HepG2 (cell line): Measurements from ENCODE around the gene ZNF839. TPM values are rescaled to one million over a fixed set of nuclear protein-coding genes. Genes with fewer than 3 reads are reported as not detected.

Source experiments
- DNMT1 ChIP-seq: sonication (generic); formaldehyde crosslinking; IDR thresholded peaks from 2 replicates; pipeline ENCODE4 v1.5.1; 2020; ENCODE audit warnings: mild to moderate bottlenecking, missing genetic modification reagents
- DRAP1 ChIP-seq: IDR thresholded peaks from 2 replicates; pipeline ENCODE4 v1.6.1; 2016; ENCODE audit warnings: missing genetic modification reagents, missing compliant biosample characterization
- HNRNPL ChIP-seq: fragments of 200-400 bp; formaldehyde crosslinking; IDR thresholded peaks from 2 replicates; pipeline ENCODE4 v1.6.1; 2017; ENCODE audit warnings: mild to moderate bottlenecking, low read depth, low read length
- JUND ChIP-seq: sonication (generic); formaldehyde crosslinking; IDR thresholded peaks from 2 replicates; pipeline ENCODE4 v1.8.0; 2022; ENCODE audit warnings: mild to moderate bottlenecking, missing genetic modification reagents
- KMT2A ChIP-seq: sonication (generic); formaldehyde crosslinking; IDR thresholded peaks from 2 replicates; pipeline ENCODE4 v1.4.0; 2020; ENCODE audit warnings: missing genetic modification reagents
- RBM22 ChIP-seq: fragments of 200-400 bp; formaldehyde crosslinking; optimal IDR thresholded peaks from 2 replicates; pipeline ENCODE3; 2017; ENCODE audit warnings: mild to moderate bottlenecking, low read length, moderate library complexity
- RBM39 ChIP-seq: fragments of 200-400 bp; formaldehyde crosslinking; IDR thresholded peaks from one replicate; pipeline ENCODE4 v1.6.1; 2018; ENCODE audit warnings: antibody characterized with exemption, mild to moderate bottlenecking, low read depth, low read length; ENCODE audit not compliant: poor library complexity, severe bottlenecking
- THYN1 ChIP-seq: sonication (generic); formaldehyde crosslinking; IDR thresholded peaks from 2 replicates; pipeline ENCODE4 v1.8.1; 2023; ENCODE audit warnings: low read depth, mild to moderate bottlenecking, moderate library complexity, missing genetic modification reagents, borderline replicate concordance
- ZNF530 ChIP-seq: sonication (generic); formaldehyde crosslinking; IDR thresholded peaks from 2 replicates; pipeline ENCODE4 v1.5.0; 2020; ENCODE audit warnings: low read depth, mild to moderate bottlenecking, missing genetic modification reagents
- ZNF549 ChIP-seq: sonication (generic); formaldehyde crosslinking; IDR thresholded peaks from 2 replicates; pipeline ENCODE4 v1.5.0; 2020; ENCODE audit warnings: missing genetic modification reagents
- polyA plus RNA-seq, 8 experiments: library from polyadenylated mRNA; depleted of rRNA in 3 of 8; stranded (reverse) in 7 of 8; unstranded in 1 of 8; fragments of >200 nt; fragmentation: Illumina TruSeq in 4 of 8; extraction: Trizol in 4 of 8; gene quantifications; 2 replicates each; pipeline versions ENCODE4 v1.2.1 to v1.2.3, GENCODE V29; 2011 to 2016; ENCODE audit warnings: low read depth in 4 of 8, missing spikeins in 1 of 8, mixed read lengths in 1 of 8; ENCODE audit not compliant: insufficient read depth in 1 of 8
- total RNA-seq, 5 experiments: library from RNA; depleted of rRNA; stranded (reverse); fragments of >200 nt; fragmentation: Illumina TruSeq; extraction: Trizol; gene quantifications; 2 replicates each; pipeline ENCODE4 v1.2.3, GENCODE V29; 2016; ENCODE audit warnings: low read depth in 1 of 5
- TF ChIP-seq, protein P1 (sequence below): sonication (generic); formaldehyde crosslinking; IDR thresholded peaks from 2 replicates; pipeline ENCODE4 v1.8.0; 2022; ENCODE audit warnings: mild to moderate bottlenecking, missing genetic modification reagents, moderate library complexity
- TF ChIP-seq, protein P2 (sequence below): sonication (generic); formaldehyde crosslinking; IDR thresholded peaks from 2 replicates; pipeline ENCODE4 v1.4.0; 2020; ENCODE audit warnings: missing genetic modification reagents, borderline replicate concordance
- TF ChIP-seq, protein P3 (sequence below), 2 experiments: IDR thresholded peaks; 2 replicates each; pipeline ENCODE4 v1.6.1; 2011 to 2012; ENCODE audit warnings: low read length in 2 of 2, borderline replicate concordance in 1 of 2, low read depth in 1 of 2, mild to moderate bottlenecking in 1 of 2, moderate library complexity in 1 of 2
- TF ChIP-seq, protein P4 (sequence below): sonication (generic); formaldehyde crosslinking; IDR thresholded peaks from 2 replicates; pipeline ENCODE4 v1.4.0; 2020; ENCODE audit warnings: low read depth, missing genetic modification reagents

Gene ZNF839
- total and polyA plus RNA-seq, 2 of the 13 experiments (the other 11 are each of a cell fraction or from before 2014, with no cell fraction given), result 11.1 to 12.8 TPM

DNA sequence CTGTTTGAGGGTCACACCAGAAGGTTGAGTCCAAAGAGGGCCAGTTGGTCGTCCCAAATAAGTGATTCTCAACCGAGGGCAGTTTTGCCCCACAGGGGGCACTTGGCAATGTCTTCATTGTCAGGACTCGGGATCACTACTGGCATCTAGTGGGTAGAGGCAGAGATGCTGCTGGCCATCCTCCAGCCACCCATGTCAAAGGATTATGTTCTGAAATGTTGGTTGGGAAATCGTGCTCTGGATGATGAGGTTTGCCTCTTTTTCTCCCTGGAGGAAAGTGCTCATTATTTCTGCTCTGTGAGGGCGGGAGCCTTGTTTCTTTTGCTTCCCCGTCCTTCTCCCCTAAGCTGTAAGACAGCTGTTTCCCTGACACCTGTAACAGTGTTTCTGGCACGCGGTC, 3.6 kb downstream of the ZNF839 start (continued):
- TF ChIP-seq, protein P1, sequence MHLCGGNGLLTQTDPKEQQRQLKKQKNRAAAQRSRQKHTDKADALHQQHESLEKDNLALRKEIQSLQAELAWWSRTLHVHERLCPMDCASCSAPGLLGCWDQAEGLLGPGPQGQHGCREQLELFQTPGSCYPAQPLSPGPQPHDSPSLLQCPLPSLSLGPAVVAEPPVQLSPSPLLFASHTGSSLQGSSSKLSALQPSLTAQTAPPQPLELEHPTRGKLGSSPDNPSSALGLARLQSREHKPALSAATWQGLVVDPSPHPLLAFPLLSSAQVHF (CRISPR knock-in tag), result no peak
- TF ChIP-seq DNMT1 (CRISPR knock-in tag) (no peak), ZNF530 (no peak), THYN1 (CRISPR knock-in tag) (no peak), KMT2A (CRISPR knock-in tag) (0 out of 2 replicates have a peak, but pooled peaks have one; percentile 26), HNRNPL (no peak), RBM22 (no peak), JUND (CRISPR knock-in tag) (no peak), RBM39 (no peak), ZNF549 (CRISPR knock-in tag) (no peak), DRAP1 (CRISPR knock-in tag) (no peak)
- TF ChIP-seq, protein P2, sequence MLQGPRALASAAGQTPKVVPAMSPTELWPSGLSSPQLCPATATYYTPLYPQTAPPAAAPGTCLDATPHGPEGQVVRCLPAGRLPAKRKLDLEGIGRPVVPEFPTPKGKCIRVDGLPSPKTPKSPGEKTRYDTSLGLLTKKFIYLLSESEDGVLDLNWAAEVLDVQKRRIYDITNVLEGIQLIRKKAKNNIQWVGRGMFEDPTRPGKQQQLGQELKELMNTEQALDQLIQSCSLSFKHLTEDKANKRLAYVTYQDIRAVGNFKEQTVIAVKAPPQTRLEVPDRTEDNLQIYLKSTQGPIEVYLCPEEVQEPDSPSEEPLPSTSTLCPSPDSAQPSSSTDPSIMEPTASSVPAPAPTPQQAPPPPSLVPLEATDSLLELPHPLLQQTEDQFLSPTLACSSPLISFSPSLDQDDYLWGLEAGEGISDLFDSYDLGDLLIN (CRISPR knock-in tag), result no peak
- TF ChIP-seq, protein P3, sequence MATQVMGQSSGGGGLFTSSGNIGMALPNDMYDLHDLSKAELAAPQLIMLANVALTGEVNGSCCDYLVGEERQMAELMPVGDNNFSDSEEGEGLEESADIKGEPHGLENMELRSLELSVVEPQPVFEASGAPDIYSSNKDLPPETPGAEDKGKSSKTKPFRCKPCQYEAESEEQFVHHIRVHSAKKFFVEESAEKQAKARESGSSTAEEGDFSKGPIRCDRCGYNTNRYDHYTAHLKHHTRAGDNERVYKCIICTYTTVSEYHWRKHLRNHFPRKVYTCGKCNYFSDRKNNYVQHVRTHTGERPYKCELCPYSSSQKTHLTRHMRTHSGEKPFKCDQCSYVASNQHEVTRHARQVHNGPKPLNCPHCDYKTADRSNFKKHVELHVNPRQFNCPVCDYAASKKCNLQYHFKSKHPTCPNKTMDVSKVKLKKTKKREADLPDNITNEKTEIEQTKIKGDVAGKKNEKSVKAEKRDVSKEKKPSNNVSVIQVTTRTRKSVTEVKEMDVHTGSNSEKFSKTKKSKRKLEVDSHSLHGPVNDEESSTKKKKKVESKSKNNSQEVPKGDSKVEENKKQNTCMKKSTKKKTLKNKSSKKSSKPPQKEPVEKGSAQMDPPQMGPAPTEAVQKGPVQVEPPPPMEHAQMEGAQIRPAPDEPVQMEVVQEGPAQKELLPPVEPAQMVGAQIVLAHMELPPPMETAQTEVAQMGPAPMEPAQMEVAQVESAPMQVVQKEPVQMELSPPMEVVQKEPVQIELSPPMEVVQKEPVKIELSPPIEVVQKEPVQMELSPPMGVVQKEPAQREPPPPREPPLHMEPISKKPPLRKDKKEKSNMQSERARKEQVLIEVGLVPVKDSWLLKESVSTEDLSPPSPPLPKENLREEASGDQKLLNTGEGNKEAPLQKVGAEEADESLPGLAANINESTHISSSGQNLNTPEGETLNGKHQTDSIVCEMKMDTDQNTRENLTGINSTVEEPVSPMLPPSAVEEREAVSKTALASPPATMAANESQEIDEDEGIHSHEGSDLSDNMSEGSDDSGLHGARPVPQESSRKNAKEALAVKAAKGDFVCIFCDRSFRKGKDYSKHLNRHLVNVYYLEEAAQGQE (IDR thresholded peaks at IDR 0.05; ENCODE audit: borderline replicate concordance in 1 of 2, low read depth in 1 of 2, low read length in 2 of 2), result no peak
- TF ChIP-seq, protein P4, sequence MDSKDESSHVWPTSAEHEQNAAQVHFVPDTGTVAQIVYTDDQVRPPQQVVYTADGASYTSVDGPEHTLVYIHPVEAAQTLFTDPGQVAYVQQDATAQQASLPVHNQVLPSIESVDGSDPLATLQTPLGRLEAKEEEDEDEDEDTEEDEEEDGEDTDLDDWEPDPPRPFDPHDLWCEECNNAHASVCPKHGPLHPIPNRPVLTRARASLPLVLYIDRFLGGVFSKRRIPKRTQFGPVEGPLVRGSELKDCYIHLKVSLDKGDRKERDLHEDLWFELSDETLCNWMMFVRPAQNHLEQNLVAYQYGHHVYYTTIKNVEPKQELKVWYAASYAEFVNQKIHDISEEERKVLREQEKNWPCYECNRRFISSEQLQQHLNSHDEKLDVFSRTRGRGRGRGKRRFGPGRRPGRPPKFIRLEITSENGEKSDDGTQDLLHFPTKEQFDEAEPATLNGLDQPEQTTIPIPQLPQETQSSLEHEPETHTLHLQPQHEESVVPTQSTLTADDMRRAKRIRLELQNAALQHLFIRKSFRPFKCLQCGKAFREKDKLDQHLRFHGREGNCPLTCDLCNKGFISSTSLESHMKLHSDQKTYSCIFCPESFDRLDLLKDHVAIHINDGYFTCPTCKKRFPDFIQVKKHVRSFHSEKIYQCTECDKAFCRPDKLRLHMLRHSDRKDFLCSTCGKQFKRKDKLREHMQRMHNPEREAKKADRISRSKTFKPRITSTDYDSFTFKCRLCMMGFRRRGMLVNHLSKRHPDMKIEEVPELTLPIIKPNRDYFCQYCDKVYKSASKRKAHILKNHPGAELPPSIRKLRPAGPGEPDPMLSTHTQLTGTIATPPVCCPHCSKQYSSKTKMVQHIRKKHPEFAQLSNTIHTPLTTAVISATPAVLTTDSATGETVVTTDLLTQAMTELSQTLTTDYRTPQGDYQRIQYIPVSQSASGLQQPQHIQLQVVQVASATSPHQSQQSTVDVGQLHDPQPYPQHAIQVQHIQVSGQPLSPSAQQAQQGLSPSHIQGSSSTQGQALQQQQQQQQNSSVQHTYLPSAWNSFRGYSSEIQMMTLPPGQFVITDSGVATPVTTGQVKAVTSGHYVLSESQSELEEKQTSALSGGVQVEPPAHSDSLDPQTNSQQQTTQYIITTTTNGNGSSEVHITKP (CRISPR knock-in tag), result no peak
